Activated CD4-positive, CD25-positive, alpha-beta regulatory T cell treated with anti-CD3 and anti-CD28 coated beads, Interleukin-2, amount 50 U/mL, for 72 hours (primary cell): ENCODE results near the gene TRIAP1.
"Not testable (repeated sequence)": the region's sequence is repeated elsewhere in the genome, so short reads cannot be mapped to it uniquely, and the experiment has no call there.

Source experiments
- DNase-seq: peaks from one replicate; pipeline ENCODE4 v3.0.0; 2021

Gene TRIAP1

DNA sequence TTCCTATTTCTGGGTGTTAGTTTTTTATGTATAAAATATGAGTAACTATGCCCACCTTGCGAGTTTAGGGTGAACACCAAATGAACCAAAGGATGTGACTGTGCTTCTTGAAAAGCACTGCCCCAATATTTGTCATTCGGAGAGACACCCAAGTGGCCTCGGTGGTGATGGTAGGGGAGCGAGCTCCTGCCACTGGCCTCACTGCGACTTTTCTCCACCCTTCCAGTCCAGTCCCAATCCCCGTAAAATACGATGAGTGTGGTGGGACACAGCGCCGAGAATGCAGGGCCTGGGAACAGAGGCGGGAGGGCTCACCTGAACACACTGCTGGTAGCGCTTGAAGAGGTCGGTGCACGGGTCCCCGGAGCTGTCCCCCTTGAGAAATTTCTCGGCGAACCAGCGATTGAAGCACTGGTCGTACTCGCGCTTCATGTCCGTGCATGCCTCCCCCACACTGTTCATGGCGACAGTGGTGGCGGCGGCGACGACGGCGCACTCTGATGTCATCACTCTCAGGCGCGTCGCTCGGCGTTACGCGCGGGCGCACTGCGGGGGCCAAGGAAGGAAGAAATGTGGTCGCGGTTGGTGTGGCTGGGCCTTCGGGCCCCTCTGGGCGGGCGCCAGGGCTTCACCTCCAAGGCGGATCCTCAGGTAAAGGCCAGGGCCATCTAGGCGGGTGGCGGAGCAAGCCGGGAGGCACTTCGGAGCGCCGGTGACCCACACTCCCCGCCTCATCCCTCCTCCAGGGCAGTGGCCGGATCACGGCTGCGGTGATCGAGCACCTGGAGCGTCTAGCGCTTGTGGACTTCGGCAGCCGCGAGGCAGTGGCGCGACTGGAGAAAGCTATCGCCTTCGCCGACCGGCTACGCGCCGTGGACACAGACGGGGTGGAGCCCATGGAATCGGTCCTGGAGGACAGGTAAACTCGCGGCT lies at the start of gene TRIAP1, which contains the start of gene GATC:
TSS of gene TRIAP1 (minus strand) at position 474 of the 933 bp plus-strand sequence. CDS start at position 462, 12 bp downstream.
TSS of gene GATC (plus strand) at position 534 of the 933 bp plus-strand sequence. CDS start at position 571, 37 bp downstream.
- peak; percentile 87 for DNase-seq

DNA sequence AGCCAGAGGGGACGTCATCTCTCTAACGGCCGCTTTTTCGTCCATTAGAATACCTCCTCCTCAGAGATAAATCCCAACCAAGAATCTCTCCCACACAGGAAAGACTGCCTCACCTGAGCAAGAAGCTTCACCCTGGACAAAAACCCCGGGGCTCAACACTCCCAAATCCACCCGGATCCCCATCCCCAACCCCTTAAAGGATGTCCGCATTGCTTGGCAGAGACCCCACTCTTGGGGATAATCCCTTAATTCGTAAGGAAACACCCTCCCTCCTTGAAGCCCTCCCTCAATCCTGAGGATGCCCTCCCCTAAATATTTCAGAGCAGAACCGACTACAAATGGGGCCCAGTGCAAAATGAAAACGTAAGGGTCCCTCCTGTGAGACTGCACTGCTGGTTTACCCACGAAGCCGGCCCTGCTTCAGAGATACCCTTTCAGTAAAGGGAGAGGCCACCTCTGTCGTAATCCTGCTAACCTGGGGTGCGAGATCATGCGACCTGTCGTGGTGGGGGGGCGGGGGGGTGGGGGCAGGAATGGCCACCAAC lies 49.1 kb upstream of the TRIAP1 start:
- no peak for DNase-seq

- DNase-seq: no peak
These were observed 44.8 kb upstream of the TRIAP1 start for GRCh38 chr12:120490833-120491512.

- DNase-seq: no peak
These were observed 44.1 kb upstream of the TRIAP1 start for GRCh38 chr12:120490325-120490724.

- DNase-seq: no peak
These were observed 42.8 kb upstream of the TRIAP1 start for GRCh38 chr12:120489018-120489417.

DNA sequence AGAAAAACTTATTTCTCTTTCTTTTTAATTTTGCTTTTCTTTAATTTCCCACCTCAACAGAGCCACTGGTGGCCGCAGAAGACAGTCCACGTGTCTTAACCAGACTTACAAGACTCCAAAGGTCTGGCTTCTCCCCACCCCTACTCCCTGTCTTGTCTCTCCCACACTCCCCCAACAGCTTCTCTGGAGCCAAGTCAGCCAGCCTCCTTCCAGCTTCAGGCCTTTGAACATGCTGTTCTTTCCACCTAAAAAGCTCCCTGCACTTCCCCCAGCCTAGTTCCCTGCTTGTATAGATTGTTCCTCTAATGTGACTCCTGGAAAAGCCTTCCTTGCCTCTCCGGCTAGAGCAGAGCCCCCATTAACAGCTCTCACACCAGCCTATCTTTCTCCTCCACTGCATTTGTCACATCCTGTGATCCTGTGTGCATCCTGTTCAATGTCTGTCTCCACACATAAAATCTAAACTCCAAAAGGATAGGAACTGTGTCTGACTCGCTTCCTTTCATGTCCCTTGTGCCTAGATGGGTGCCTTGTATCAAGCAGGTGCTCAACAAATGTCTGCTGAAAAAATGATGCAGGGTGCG lies 42.0 kb upstream of the TRIAP1 start:
- no peak for DNase-seq

DNA sequence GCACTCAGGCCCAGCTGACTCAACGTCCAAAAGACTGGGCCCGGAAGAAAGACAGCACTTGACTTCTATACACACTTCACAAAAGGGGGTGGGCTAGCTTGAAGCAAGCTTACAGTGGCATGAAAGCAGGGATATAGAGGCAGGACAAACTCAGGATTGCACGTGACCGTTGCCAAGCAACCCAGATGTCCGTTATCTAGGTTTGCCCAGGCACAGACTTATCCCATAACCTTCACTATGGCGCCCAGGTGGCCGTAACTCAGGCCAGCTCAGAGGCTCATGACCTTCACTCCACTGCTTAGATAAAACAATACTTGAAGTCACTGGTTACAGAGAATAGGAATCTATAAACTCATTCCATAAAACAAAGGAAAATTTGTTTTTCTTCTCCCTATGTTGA lies 41.4 kb upstream of the TRIAP1 start:
- DNase-seq: not testable (repeated sequence)

DNA sequence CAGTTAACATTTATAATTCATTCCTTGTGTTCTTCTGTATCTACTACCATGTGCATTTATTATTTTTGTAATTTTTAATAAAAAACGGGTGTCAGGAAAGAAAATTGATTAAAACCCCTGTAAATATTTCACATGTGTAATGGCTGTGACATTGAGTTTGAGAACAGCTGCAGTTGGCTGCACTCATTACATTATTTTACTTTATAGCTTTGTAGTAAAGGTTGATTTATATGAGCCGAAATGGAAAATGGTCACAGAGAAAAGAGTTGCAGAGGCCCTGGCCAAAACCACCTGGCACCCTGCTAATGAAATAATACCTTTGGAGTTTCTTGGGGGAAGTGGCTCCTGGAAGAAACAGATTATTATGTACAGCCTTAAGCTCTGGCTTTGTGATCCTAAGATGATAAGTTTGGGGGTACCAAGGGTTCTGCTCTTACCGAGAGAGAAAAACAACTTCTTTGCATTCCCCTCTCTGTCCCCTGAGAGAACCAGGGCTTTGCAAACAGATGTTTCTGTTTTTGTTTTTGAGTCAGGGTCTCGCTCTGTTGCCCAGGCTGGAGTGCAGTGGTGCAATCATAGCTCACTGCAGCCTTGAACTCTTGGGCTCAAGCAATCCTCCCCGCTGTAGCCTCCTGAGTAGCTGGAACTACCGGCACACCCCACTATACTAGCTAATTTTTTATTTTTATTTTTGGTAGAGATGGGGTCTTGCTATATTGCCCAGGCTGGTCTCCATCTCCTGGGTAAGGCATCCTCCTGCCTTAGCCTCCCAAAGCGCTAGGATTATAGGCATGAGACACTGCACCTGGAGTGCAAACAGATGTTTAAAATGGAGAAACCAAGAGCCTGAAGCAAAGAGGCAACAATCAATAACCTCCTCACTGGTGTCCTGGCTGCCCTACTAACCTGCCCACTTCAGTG lies 40.0 kb upstream of the TRIAP1 start:
- DNase-seq: no peak

- DNase-seq: no peak
These were observed 37.4 kb upstream of the TRIAP1 start for GRCh38 chr12:120483621-120484020.

GRCh38 chr12:120481022-120481767 lies 35.0 kb upstream of the TRIAP1 start:
- no peak for DNase-seq

DNA sequence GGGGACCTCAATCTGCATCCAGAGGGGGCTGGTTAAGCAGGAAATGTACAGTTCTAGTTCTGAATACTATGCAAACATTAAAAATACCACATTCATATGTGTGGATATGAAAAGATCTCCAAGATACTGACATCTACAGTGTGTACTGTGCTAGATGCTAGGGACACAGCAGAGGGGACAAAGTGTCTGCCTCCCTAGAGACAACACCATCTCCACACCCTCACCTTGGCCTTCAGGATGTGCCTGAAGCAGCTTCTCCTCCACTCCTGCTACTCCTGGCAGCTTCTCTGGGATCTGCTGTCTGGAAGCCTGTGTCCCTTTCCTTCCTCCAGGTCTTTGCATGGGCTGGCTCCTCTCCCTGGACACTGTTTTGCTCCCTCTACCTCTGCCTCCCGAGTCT lies 34.0 kb upstream of the TRIAP1 start:
- DNase-seq: no peak

- DNase-seq: no peak
These were observed 33.3 kb upstream of the TRIAP1 start for GRCh38 chr12:120479458-120479857.

DNA sequence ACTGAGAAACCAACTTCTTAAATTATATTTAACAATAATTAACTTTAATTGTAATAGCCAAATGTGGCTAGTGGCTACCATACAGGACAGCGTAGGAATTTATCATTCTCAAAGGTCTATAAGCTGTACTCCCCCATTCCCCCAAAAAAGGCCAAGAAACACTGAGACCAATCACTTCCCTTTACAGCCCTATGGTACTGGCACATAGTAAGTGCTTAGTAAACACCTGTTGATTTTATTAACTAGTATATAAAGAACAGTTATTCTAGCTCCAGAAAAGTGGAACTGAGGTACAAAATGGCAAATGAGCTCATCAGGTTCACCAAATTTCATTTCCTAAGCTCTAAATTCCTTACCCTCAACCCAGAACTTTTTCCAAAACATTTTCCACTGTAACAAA lies 29.5 kb upstream of the TRIAP1 start:
- no peak for DNase-seq

DNA sequence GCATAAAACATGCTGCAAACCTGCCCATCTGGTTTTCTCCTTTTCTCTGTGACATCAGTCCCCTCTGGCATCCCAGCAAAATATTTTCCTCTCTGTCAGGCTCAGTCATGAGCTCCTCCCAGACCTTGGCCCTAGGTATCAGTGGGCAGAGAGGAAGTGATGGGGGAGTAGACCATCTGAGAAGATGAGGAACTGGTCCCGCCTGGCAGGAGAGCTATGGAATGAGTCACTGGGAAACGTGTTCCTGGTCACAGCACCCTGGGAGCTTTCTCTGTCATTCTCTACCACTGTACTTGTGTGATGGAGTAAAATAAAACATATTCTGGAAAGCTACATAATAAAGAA lies 28.4 kb upstream of the TRIAP1 start:
- DNase-seq: no peak

- no peak for DNase-seq
These were observed 27.8 kb upstream of the TRIAP1 start for GRCh38 chr12:120473807-120474615.

DNA sequence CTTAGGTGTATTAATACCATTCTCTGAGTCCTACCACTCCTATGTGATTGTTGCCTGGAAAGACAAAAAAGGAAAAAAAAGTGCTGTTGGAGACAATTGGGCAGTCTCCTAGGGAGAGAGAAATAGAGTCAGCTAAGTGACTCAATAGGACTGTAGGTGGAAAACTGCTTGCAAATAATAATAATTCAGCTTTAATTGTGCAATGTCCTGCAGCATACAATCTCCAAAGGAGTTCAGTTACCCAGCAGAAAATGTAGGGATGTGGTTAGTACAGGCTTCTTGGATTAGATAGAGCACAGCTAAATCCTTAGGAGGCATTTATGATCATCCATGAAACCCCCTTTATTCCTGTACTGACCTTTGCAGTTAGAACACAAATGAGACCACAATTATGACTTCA lies 26.3 kb upstream of the TRIAP1 start:
- no peak for DNase-seq

DNA sequence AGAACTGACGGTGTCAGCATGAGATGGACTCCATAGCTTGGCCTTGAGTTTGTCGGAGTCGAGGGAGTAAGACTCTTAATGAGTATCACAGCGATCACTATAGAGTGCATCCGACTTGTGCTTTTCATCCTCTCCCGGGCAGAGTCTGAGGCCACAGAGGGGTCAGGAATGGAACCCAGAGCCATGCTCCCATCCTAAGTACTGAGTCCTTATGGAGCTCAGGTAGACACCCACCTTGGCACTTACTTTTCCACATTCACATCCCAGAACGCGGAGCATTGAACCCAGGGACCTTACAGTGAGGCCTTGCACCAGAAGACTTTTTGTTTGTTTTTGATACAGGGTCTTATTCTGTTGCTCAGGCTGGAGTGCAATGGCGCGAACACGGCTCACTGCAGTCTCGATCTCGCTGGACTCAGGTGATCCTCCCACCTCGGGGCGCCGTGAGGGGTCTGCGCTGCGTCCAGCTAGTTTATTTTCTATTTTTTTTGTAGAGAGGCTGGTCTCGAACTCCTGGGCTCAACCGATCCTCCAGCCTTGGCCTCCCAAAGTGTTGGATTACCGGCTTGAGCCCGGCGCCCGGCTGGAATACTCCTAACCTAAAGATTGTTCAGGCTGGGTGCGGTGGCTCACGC lies 24.1 kb upstream of the TRIAP1 start:
- DNase-seq: no peak

GRCh38 chr12:120469450-120470149 lies 23.4 kb upstream of the TRIAP1 start, which contains the start of gene SRSF9:
SRSF9 (minus strand) TSS chr12:120469748; CDS start chr12:120469609, 139 bp downstream.
- DNase-seq: peak; percentile 99

DNA sequence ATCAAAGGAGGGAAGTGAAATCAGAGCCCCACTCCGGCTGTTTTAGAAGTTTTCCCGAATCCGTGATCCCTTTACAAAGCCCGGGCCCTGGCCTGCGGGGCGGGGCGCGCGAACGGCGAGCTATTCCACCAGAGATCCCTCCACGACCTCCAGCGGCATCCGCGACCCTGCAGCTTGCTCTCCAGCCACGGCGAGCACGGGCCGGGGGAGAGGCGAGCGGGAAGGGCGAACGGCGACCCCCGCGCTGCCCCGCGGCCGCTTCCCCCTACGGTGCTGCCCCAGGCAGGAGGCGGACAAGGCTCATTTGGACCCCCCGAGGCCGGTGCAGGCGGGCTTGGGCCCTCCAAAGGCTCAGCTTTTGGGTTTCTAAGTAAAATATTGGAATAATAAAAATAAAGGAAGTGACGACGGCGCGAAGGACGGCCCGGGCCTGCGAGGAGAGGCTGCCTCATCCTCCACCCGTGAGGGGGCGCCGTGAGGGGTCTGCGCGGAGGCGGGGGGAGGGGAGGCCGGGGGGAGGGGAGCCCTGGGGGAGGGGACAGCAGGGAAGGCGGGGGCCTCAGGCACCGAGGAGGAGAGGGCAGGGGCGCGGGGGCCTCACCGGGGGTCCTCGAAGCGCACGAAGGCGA lies 22.8 kb upstream of the TRIAP1 start:
- no peak for DNase-seq
